Stimulated activated CD8-positive, alpha-beta memory T cell treated with anti-CD3 and anti-CD28 coated beads, Interleukin-12 subunit alpha, Interleukin-12 subunit beta, amount 100 ng/mL, for 24 hours (primary cell): ENCODE measurements around the gene TSKU.
"Not testable (repeated sequence)": the region's sequence is repeated elsewhere in the genome, so short reads cannot be mapped to it uniquely, and the experiment has no call there.

Source experiments
- DNase-seq: peaks from one replicate; pipeline ENCODE4 v3.0.0-alpha.2; 2020; ENCODE audit errors: extremely low read depth

Gene TSKU

GRCh38 chr11:76824980-76825725 is 42.0 kb downstream of the TSKU start:
- DNase-seq, result no peak

GRCh38 chr11:76825726-76826396 is 42.7 kb downstream of the TSKU start:
- DNase-seq, result no peak

GRCh38 chr11:76826508-76826907 is 43.4 kb downstream of the TSKU start:
- not testable (repeated sequence) for DNase-seq

GRCh38 chr11:76827005-76827404 is 43.8 kb downstream of the TSKU start:
- DNase-seq, result not testable (repeated sequence)

GRCh38 chr11:76830639-76831327 is 47.6 kb downstream of the TSKU start:
- DNase-seq, result no peak

- DNase-seq, result no peak
These were observed 48.6 kb downstream of the TSKU start for GRCh38 chr11:76831686-76832310.

GRCh38 chr11:76832361-76832760 is 49.2 kb downstream of the TSKU start:
- DNase-seq, result no peak

GRCh38 chr11:76834151-76834550 is 51.0 kb downstream of the TSKU start:
- no peak for DNase-seq

- DNase-seq, result no peak
These were observed 51.9 kb downstream of the TSKU start for GRCh38 chr11:76835036-76835435.

- no peak for DNase-seq
These were observed 52.9 kb downstream of the TSKU start for GRCh38 chr11:76835928-76836612.

- DNase-seq, result no peak
These were observed 53.6 kb downstream of the TSKU start for GRCh38 chr11:76836613-76837291.

- DNase-seq, result no peak
These were observed 54.8 kb downstream of the TSKU start for GRCh38 chr11:76837696-76838677.

- DNase-seq, result no peak
These were observed 55.5 kb downstream of the TSKU start for GRCh38 chr11:76838678-76839068.

GRCh38 chr11:76839311-76839710 is 56.2 kb downstream of the TSKU start:
- DNase-seq, result no peak

GRCh38 chr11:76841923-76842452 is 58.8 kb downstream of the TSKU start:
- DNase-seq, result no peak

GRCh38 chr11:76843907-76844306 is 60.8 kb downstream of the TSKU start:
- no peak for DNase-seq

GRCh38 chr11:76844511-76844910 is 61.4 kb downstream of the TSKU start:
- no peak for DNase-seq

GRCh38 chr11:76845069-76845468 is 61.9 kb downstream of the TSKU start:
- DNase-seq, result no peak

- no peak for DNase-seq
These were observed 63.3 kb downstream of the TSKU start for GRCh38 chr11:76846441-76846840.
